ELR (cell line): ENCODE results near the gene CNBP.
A peak's percentile ranks its signal among the peaks of the same experiment; 100 is the strongest.

Experiments
- DNase-seq: peaks from one replicate; pipeline ENCODE4 v3.0.0-alpha.2; 2015; ENCODE audit warnings: low read depth

CNBP gene

GRCh38 chr3:129130291-129130813 is 53.3 kb downstream of the CNBP start:
- DNase-seq: no peak

GRCh38 chr3:129128357-129129155 is 55.1 kb downstream of the CNBP start:
- no peak for DNase-seq

GRCh38 chr3:129126726-129127280 is 56.9 kb downstream of the CNBP start:
- DNase-seq: no peak

GRCh38 chr3:129123314-129124060 is 60.2 kb downstream of the CNBP start:
- no peak for DNase-seq

- DNase-seq: peak; percentile 15
Observed at GRCh38 chr3:129122412-129123011, 61.2 kb downstream of the CNBP start.

DNA sequence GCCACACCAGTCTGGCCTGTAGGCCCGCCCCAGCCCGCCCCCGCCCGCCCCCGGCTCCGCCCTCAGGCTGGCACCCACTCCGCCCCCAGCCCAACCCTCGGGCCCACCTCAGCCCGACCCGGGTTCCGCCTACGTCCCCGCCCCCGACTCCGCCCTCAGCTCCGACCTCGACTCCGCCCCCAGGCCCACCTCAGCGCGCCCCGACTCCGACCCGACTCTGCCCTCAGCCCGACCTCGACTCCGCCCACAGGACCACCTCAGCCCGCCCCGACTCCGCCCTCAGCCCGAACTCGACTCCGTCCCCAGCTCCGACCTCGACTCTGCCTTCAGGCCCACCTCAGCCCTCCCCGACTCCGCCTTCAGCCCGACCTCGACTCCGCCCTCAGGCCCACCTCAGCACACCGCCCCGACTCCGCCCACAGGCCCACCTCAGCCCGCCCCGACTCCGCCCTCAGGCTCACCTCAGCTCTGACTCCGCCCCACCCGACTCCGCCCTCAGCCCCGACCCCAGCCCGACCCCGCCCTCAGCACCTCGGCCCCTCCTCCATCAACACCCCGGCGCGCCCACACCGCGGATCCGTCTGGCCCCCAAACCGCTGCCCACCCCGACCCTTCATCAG is 61.8 kb downstream of the CNBP start, which contains the start of gene RAB43:
Gene RAB43 (minus strand): TSS at position 13 of the 620 bp plus-strand sequence. CDS start 315 bp downstream, outside the sequence.
- peak; percentile 86 for DNase-seq

DNA sequence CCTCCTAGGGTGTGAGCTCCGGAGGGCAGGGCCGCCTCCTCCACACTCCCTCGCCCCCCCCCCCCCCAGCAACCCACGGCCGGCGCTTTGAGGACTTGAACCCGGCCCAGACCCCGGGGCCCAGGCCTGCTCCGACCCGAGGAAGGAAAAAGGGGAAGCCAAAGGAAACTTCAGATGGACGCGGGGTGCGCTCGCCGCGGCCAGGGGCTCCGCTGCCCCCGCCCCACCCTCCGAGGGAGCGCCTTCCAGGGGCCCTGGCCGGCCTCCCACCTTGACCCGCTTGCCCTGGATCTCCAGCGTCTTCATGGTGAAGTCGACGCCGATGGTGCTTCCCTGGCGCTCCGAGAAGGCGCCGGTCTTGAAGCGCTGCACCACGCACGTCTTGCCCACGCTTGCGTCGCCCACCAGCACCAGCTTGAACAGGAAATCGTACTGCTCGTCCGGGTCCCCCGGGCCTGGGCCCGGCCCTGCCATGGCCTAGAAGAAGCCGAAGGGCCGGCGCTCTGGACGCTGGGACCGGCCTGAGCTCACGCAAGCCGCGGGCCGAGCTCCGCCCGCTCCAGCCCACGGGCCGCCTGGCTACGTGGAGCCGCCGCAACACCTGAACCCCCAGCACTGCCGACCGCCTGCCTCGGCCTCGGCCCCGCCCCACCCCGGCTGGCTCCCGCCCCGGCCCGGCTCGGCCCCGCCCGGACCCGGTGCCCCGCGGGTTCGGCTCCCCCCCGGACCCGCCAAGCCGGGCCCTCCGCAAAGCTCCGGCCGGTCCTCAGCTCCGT is 62.5 kb downstream of the CNBP start:
- DNase-seq: peak; percentile 57

- peak; percentile 94 for DNase-seq
Observed at GRCh38 chr3:129120254-129121004, 63.3 kb downstream of the CNBP start.

GRCh38 chr3:129119365-129120100 is 64.2 kb downstream of the CNBP start:
- DNase-seq: no peak

DNA sequence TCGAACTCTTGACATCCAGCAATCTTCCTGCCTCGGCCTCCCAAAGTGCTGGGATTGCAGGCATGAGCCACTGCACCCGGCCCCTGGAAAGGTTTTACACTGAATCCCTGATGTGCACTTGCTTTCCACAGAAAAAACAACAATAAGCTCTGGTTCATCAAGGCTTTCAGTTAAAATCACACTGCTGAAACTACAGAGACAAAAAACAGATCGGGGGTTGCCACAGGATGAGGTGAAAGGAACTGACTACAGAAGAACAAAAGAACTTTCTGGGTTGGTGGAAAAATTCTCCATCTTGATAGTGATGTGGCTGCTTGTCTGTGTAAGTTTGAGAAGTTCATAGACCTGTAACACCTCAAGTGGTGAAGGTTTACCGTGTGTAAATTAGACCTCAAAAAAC is 65.0 kb downstream of the CNBP start:
- no peak for DNase-seq
